HEK293 (cell line): Measurements from ENCODE around the gene SLC9A9.

Experiments used
- CTCF ChIA-PET: fragments of 350-600 bp; formaldehyde crosslinking; extraction: SDS; loops from one replicate; lab custom pipeline; 2021; ENCODE audit warnings: antibody characterized with exemption; lab: Yijun Ruan, JAX
- POLR2A ChIA-PET: fragments of 300-600 bp; formaldehyde crosslinking; extraction: SDS; loops from one replicate; lab custom pipeline; 2020; ENCODE audit warnings: antibody characterized with exemption, inconsistent platforms; lab: Yijun Ruan, JAX
- H3K27ac ChIP-seq: fragments of 200-500 bp; sonication (Bioruptor generic); 2 replicates; pipeline ENCODE4 v1.5.1; 2014; ENCODE audit warnings: low read depth, low read length, control low read depth, inconsistent platforms; ENCODE audit errors: extremely low read depth
- H3K36me3 ChIP-seq, 2 experiments: fragments of 200-500 bp in 1 of 2; sonication (Bioruptor generic) in 1 of 2; 1 replicate in 1 of 2; 2 replicates in 1 of 2; pipeline ENCODE4 v1.5.1; 2014 to 2017; ENCODE audit warnings: inconsistent platforms in 2 of 2, low read length in 2 of 2; ENCODE audit not compliant: control insufficient read depth in 2 of 2, insufficient read depth in 1 of 2
- H3K4me1 ChIP-seq: fragments of 200-500 bp; sonication (Bioruptor generic); 2 replicates; pipeline ENCODE4 v1.5.1; 2014; ENCODE audit warnings: mild to moderate bottlenecking, low read length, inconsistent platforms; ENCODE audit not compliant: control insufficient read depth, insufficient read depth
- H3K4me3 ChIP-seq: 2 replicates; pipeline ENCODE4 v1.5.1; 2011; ENCODE audit warnings: low read depth, mild to moderate bottlenecking, control low read depth, low read length, moderate library complexity
- H3K9me3 ChIP-seq: fragments of 200-500 bp; sonication (Bioruptor generic); 2 replicates; pipeline ENCODE4 v1.5.1; 2014; ENCODE audit warnings: low read depth, low read length, inconsistent platforms; ENCODE audit not compliant: control insufficient read depth, insufficient read depth
- GFI1B ChIP-seq: fragments of 450-650 bp; formaldehyde crosslinking; IDR thresholded peaks from 2 replicates; pipeline ENCODE4 v1.5.1; 2016; ENCODE audit warnings: missing biosample characterization, missing genetic modification characterization
- HIC1 ChIP-seq: fragments of 450-650 bp; formaldehyde crosslinking; IDR thresholded peaks from 2 replicates; pipeline ENCODE4 v1.5.1; 2016; ENCODE audit warnings: missing biosample characterization, missing genetic modification characterization
- INSM2 ChIP-seq: fragments of 450-650 bp; formaldehyde crosslinking; IDR thresholded peaks from 2 replicates; pipeline ENCODE4 v1.5.1; 2016; ENCODE audit warnings: missing biosample characterization, missing genetic modification characterization
- KLF1 ChIP-seq: fragments of 450-650 bp; formaldehyde crosslinking; IDR thresholded peaks from 2 replicates; pipeline ENCODE4 v1.5.1; 2016; ENCODE audit warnings: missing biosample characterization, missing genetic modification characterization
- PRDM2 ChIP-seq: fragments of 450-650 bp; formaldehyde crosslinking; IDR thresholded peaks from 2 replicates; pipeline ENCODE4 v1.5.1; 2016; ENCODE audit warnings: missing biosample characterization, missing genetic modification characterization, borderline replicate concordance
- PRDM6 ChIP-seq: fragments of 450-650 bp; formaldehyde crosslinking; IDR thresholded peaks from 2 replicates; pipeline ENCODE4 v1.5.1; 2017; ENCODE audit warnings: missing biosample characterization, missing genetic modification characterization
- SP7 ChIP-seq: fragments of 450-650 bp; formaldehyde crosslinking; IDR thresholded peaks from 2 replicates; pipeline ENCODE4 v1.5.1; 2016; ENCODE audit warnings: missing biosample characterization, missing genetic modification characterization
- YY1 ChIP-seq: fragments of 450-650 bp; formaldehyde crosslinking; IDR thresholded peaks from 2 replicates; pipeline ENCODE4 v1.5.1; 2018; ENCODE audit warnings: missing biosample characterization, missing genetic modification characterization
- ZBTB17 ChIP-seq: fragments of 450-650 bp; formaldehyde crosslinking; IDR thresholded peaks from 2 replicates; pipeline ENCODE4 v1.5.1; 2016; ENCODE audit warnings: missing biosample characterization, missing genetic modification characterization
- ZNF169 ChIP-seq: fragments of 450-650 bp; formaldehyde crosslinking; IDR thresholded peaks from 2 replicates; pipeline ENCODE4 v1.5.1; 2016; ENCODE audit warnings: missing biosample characterization, missing genetic modification characterization
- ZNF404 ChIP-seq: fragments of 450-650 bp; formaldehyde crosslinking; IDR thresholded peaks from 2 replicates; pipeline ENCODE4 v1.5.1; 2017; ENCODE audit warnings: missing biosample characterization, missing genetic modification characterization
- ZNF433 ChIP-seq: fragments of 450-650 bp; formaldehyde crosslinking; IDR thresholded peaks from 2 replicates; pipeline ENCODE4 v1.5.1; 2016; ENCODE audit warnings: missing biosample characterization, missing genetic modification characterization, low read depth
- ZNF530 ChIP-seq: fragments of 450-650 bp; formaldehyde crosslinking; IDR thresholded peaks from 2 replicates; pipeline ENCODE4 v1.5.1; 2016; ENCODE audit warnings: low read depth, missing biosample characterization, missing genetic modification characterization
- ZNF629 ChIP-seq: fragments of 450-650 bp; formaldehyde crosslinking; IDR thresholded peaks from 2 replicates; pipeline ENCODE4 v1.5.1; 2017; ENCODE audit warnings: missing biosample characterization, missing genetic modification characterization
- ZNF645 ChIP-seq: fragments of 450-650 bp; formaldehyde crosslinking; IDR thresholded peaks from 2 replicates; pipeline ENCODE4; 2016; ENCODE audit warnings: missing biosample characterization, missing genetic modification characterization
- ZNF654 ChIP-seq: fragments of 450-650 bp; formaldehyde crosslinking; IDR thresholded peaks from 2 replicates; pipeline ENCODE4 v1.5.1; 2016; ENCODE audit warnings: low read depth, missing biosample characterization, missing genetic modification characterization
- ZNF658 ChIP-seq: fragments of 450-650 bp; formaldehyde crosslinking; IDR thresholded peaks from 2 replicates; pipeline ENCODE4; 2016; ENCODE audit warnings: missing biosample characterization, missing genetic modification characterization
- ZNF830 ChIP-seq: fragments of 450-650 bp; IDR thresholded peaks from 2 replicates; pipeline ENCODE4 v1.5.0; 2018; ENCODE audit warnings: missing biosample characterization, missing genetic modification characterization, low read depth, mild to moderate bottlenecking, moderate library complexity
- ZXDB ChIP-seq: fragments of 450-650 bp; formaldehyde crosslinking; IDR thresholded peaks from 2 replicates; pipeline ENCODE4 v1.5.1; 2016; ENCODE audit warnings: missing biosample characterization, missing genetic modification characterization

SLC9A9 gene

GRCh38 chr3:143810166-143810952 lies 37.9 kb downstream of the SLC9A9 start:
- no peaks in the 10 kb centered on the region for H3K9me3 ChIP-seq
- H3K4me3 ChIP-seq, result no peak overlapping the region
- no peak overlapping the region for H3K27ac ChIP-seq
- no peaks in the 10 kb centered on the region for H3K4me1 ChIP-seq
- H3K36me3 ChIP-seq, result no peaks in the 10 kb centered on the region
- ChIA-PET CTCF (no interaction called here), POLR2A (no interaction called here)
- TF ChIP-seq ZXDB (tag by site-specific recombination) (no peak), KLF1 (tag by site-specific recombination) (no peak), PRDM2 (no peak), ZNF629 (no peak), INSM2 (tag by site-specific recombination) (no peak), ZNF645 (tag by site-specific recombination) (no peak)

GRCh38 chr3:143809121-143809621 lies 39.1 kb downstream of the SLC9A9 start:
- no peak overlapping the region for H3K4me3 ChIP-seq
- no peaks in the 10 kb centered on the region for H3K9me3 ChIP-seq
- no peaks in the 10 kb centered on the region for H3K36me3 ChIP-seq
- TF ChIP-seq PRDM6 (no peak), HIC1 (tag by site-specific recombination) (no peak), ZNF830 (tag by site-specific recombination) (no peak), ZNF530 (no peak), ZNF169 (no peak), YY1 (tag by site-specific recombination) (no peak), ZNF433 (no peak), ZNF658 (tag by site-specific recombination) (no peak), GFI1B (no peak), ZNF654 (tag by site-specific recombination) (no peak), SP7 (tag by site-specific recombination) (no peak), ZNF404 (tag by site-specific recombination) (no peak), ZBTB17 (tag by site-specific recombination) (no peak)
- no peaks in the 10 kb centered on the region for H3K4me1 ChIP-seq
- ChIA-PET POLR2A (no interaction called here), CTCF (no interaction called here)
- no peak overlapping the region for H3K27ac ChIP-seq
